DND-41 (cell line): ENCODE data around the gene NPBWR2.

ENCODE experiments used
- ATAC-seq: fragments of 200-7000 bp; cut with Tn5 transposase; 3 replicates; pipeline ENCODE4 v1.9.1; 2021; ENCODE audit warnings: low read depth; ENCODE audit not compliant: insufficient read depth
- DNase-seq: peaks from one replicate; pipeline ENCODE4 v3.0.0-alpha.2; 2020
- H2AFZ ChIP-seq: 2 replicates; pipeline ENCODE4 v1.6.0; 2012; ENCODE audit warnings: low read depth, low read length
- H3K27ac ChIP-seq: 2 replicates; pipeline ENCODE4 v1.5.1; 2012; ENCODE audit warnings: low read length, inconsistent platforms
- H3K27me3 ChIP-seq: fragments of 200-600 bp; sonication (generic); 2 replicates; pipeline ENCODE4 v1.6.0; 2012; ENCODE audit warnings: low read length, mild to moderate bottlenecking, inconsistent platforms; ENCODE audit not compliant: insufficient read depth, poor library complexity
- H3K36me3 ChIP-seq: 2 replicates; pipeline ENCODE4 v1.5.1; 2012; ENCODE audit warnings: low read length, inconsistent platforms; ENCODE audit not compliant: insufficient read depth
- H3K4me1 ChIP-seq: 2 replicates; pipeline ENCODE4 v1.5.1; 2012; ENCODE audit warnings: mild to moderate bottlenecking, low read length; ENCODE audit not compliant: insufficient read depth
- H3K4me2 ChIP-seq: 2 replicates; pipeline ENCODE4 v1.6.0; 2012; ENCODE audit warnings: mild to moderate bottlenecking, moderate library complexity, low read length, inconsistent platforms; ENCODE audit not compliant: insufficient read depth
- H3K4me3 ChIP-seq, 2 experiments: fragments of 200-600 bp in 1 of 2; shearing (Covaris generic) in 1 of 2; 2 replicates each; pipeline ENCODE4 v1.5.1; 2012 to 2016; ENCODE audit warnings: inconsistent platforms in 2 of 2, low read length in 2 of 2, mild to moderate bottlenecking in 2 of 2, low read depth in 1 of 2, moderate library complexity in 1 of 2
- H3K79me2 ChIP-seq: 2 replicates; pipeline ENCODE4 v1.6.0; 2012; ENCODE audit warnings: low read length, inconsistent platforms; ENCODE audit not compliant: insufficient read depth
- H3K9ac ChIP-seq: 2 replicates; pipeline ENCODE4 v1.6.0; 2012; ENCODE audit warnings: low read depth, mild to moderate bottlenecking, inconsistent platforms, low read length, moderate library complexity
- H3K9me3 ChIP-seq: 2 replicates; pipeline ENCODE4 v1.5.1; 2012; ENCODE audit warnings: low read length, moderate library complexity, mild to moderate bottlenecking, inconsistent platforms; ENCODE audit not compliant: insufficient read depth, severe bottlenecking
- H4K20me1 ChIP-seq: 2 replicates; pipeline ENCODE4 v1.6.0; 2012; ENCODE audit warnings: low read length; ENCODE audit not compliant: insufficient read depth
- CTCF ChIP-seq: IDR thresholded peaks from 2 replicates; pipeline ENCODE4 v1.5.1; 2012; ENCODE audit warnings: borderline replicate concordance, low read length, moderate library complexity, mild to moderate bottlenecking; ENCODE audit not compliant: poor library complexity, severe bottlenecking; ENCODE audit errors: extremely low read depth
- EZH2 ChIP-seq: IDR thresholded peaks from 3 replicates; pipeline ENCODE4 v1.6.1; 2012; ENCODE audit warnings: borderline replicate concordance, low read depth, mild to moderate bottlenecking, moderate library complexity, low read length, inconsistent platforms; ENCODE audit not compliant: severe bottlenecking

The NPBWR2 gene

GRCh38 chr20:64152906-64153305, 45.5 kb upstream of the NPBWR2 start:
- no peak overlapping the region for H3K4me3 ChIP-seq
- no peak for DNase-seq
- peaks cover 25% of the 10 kb centered on the region for H4K20me1 ChIP-seq
- no peak overlapping the region for H3K9ac ChIP-seq
- no peak for ATAC-seq
- TF ChIP-seq EZH2 (no peak), CTCF (no peak)
- H3K4me2 ChIP-seq = no peak overlapping the region
- peaks cover 3% of the 10 kb centered on the region for H3K9me3 ChIP-seq
- no peaks in the 10 kb centered on the region for H3K36me3 ChIP-seq
- no peaks in the 10 kb centered on the region for H3K27me3 ChIP-seq
- no peaks in the 10 kb centered on the region for H3K79me2 ChIP-seq
- no peak overlapping the region for H3K27ac ChIP-seq
- H2AFZ ChIP-seq = no peak overlapping the region
- no peaks in the 10 kb centered on the region for H3K4me1 ChIP-seq

- ATAC-seq (no peak), DNase-seq (no peak)
- H3K9ac ChIP-seq = no peak overlapping the region
- peaks cover 18% of the 10 kb centered on the region for H4K20me1 ChIP-seq
- H3K4me1 ChIP-seq = no peaks in the 10 kb centered on the region
- no peak overlapping the region for H3K4me3 ChIP-seq
- no peaks in the 10 kb centered on the region for H3K27me3 ChIP-seq
- peaks cover 3% of the 10 kb centered on the region for H3K9me3 ChIP-seq
- no peak overlapping the region for H3K27ac ChIP-seq
- no peaks in the 10 kb centered on the region for H3K79me2 ChIP-seq
- TF ChIP-seq EZH2 = no peak
- TF ChIP-seq CTCF = no peak
- no peak overlapping the region for H3K4me2 ChIP-seq
- H2AFZ ChIP-seq = no peak overlapping the region
- no peaks in the 10 kb centered on the region for H3K36me3 ChIP-seq
Observed at GRCh38 chr20:64151633-64152530, 44.5 kb upstream of the NPBWR2 start.

GRCh38 chr20:64150756-64151632, 43.6 kb upstream of the NPBWR2 start:
- H3K4me3 ChIP-seq = no peak overlapping the region
- no peak for ATAC-seq
- no peaks in the 10 kb centered on the region for H3K36me3 ChIP-seq

More at GRCh38 chr20:64150756-64151632, 43.6 kb upstream of the NPBWR2 start:
- DNase-seq = no peak
- H3K27me3 ChIP-seq = no peaks in the 10 kb centered on the region
- no peak overlapping the region for H3K27ac ChIP-seq
- TF ChIP-seq CTCF (no peak), EZH2 (no peak)
- H3K9ac ChIP-seq = no peak overlapping the region
- peaks cover 10% of the 10 kb centered on the region for H4K20me1 ChIP-seq
- no peak overlapping the region for H3K4me2 ChIP-seq
- H2AFZ ChIP-seq = no peak overlapping the region
- H3K4me1 ChIP-seq = no peaks in the 10 kb centered on the region
- peaks cover 3% of the 10 kb centered on the region for H3K9me3 ChIP-seq
- H3K79me2 ChIP-seq = no peaks in the 10 kb centered on the region
